HG03025 (cell line): ENCODE results near the gene MZT2B.
"Not testable (repeated sequence)": the region's sequence is repeated elsewhere in the genome, so short reads cannot be mapped to it uniquely, and the experiment has no call there.

Experiments used
- ATAC-seq: cut with Tn5 transposase; IDR thresholded peaks from one replicate; pipeline ENCODE4 v1.9.1; 2021; ENCODE audit warnings: mild to moderate bottlenecking, moderate library complexity; ENCODE audit not compliant: unreplicated experiment, low FRiP score

MZT2B gene

DNA sequence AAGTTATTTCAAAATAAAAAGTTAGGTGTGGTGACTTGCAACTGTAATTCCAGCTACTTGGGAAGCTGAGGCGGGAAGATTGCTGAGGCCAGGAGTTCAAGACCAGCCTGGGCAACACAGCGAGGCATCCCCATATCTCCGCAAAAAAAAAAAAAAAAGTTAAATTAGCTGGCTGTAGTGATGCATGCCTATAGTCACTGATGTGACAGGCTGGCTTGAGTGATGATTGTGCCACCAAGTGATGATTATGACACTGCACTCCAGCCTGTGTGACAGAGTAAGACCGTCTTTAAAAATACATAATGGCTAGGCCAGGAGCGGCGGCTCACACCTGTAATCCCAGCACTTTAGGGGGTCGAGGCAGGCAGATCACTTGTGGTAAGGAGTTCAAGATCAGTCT is 12.2 kb upstream of the MZT2B start:
- ATAC-seq: no peak

DNA sequence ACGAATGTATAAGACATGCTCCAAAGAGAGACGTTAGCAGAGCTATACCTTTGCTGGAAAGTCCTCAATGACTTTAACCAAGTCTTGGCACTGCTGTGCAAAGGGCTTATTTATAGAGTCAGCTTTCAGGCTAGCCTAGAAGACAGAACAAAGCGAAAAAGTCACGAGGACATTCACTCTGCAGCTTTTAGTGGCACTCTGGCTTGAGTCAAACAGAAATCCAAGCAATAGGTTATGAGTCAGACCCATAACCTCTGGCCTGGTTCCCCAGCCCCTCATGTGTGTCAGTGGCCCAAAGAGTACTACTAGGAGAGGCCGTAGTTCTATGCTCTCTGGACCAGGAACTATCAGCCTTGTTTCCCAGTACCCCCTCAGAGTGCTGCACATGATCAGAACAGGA is 7.2 kb upstream of the MZT2B start:
- ATAC-seq: peak; percentile 83

DNA sequence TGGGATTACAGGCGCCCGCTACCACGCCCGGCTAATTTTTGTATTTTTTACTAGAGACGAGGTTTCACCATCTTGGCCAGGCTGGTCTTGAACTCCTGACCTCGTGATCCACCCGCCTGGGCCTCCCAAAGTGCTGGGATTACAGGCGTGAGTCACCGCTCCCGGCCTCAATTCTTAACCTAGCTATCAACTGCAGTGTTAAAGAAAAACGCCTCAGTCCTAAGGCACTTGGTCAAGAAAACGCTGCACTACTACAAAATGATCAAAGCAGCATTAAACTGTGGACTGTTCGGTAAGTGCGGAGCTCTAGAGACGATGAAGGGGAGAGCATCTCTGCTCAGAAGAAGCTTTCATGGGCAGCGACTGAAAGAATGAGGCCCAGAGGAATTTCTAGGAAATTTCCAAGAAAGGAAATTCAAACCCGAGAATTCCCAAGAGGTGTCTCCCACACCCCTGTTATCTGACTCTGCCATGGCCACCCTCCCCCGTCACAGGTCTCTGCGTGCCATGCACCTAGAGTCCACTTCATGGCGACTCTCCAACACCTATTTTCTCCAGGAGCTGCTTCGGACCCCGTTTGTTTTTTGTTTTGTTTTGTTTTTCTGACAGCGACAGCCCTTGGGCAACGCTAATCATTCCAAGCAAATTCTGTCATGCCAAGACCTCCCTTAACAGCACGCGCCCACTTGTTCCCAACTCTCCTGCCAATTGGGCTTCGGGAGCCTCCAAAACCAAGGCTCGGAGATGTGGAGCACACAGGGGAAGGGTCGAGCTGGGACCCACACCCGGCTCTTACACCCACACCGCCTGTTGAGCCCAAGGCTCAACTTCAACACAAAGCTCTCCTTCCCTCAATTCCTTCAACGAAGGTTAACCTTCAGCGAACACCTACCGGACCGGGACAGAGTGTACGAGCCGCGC is 1.4 kb upstream of the MZT2B start:
- ATAC-seq: not testable (repeated sequence)

DNA sequence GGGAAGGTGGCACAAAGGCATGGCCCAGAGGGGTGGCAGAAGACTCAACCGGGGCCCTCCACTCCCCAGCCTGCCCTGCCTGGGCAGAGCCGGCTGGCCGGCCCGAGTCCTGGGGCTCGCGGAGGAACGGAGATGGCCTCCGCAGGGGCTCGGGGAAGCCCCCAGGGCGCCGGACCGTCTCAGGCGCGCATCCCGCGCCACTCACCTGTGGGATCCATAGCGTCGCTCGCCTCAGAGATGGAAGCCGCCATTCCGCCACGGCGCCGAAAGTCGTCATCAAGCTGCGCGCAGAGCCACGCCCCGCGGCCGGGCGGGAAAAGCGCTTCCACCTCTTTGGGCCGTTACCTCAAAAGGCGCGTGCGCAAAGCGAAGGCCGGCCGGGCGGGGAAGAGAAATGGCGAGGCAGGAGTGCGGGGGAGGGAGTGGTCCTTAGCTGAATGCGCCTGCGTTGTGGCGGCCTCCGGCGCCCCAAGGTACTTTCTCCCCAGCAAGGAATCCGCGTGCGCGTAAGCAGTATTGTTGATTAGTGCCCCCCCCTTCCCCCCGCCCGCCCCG is 660 bp upstream of the MZT2B start, which contains the start of gene SMPD4:
SMPD4 (minus strand) TSS at position 278 of the 555 bp plus-strand sequence. CDS start 5,010 bp downstream, outside the sequence.
- peak; percentile 62 for ATAC-seq

- not testable (repeated sequence) for ATAC-seq
These were observed 907 bp downstream of the MZT2B start for GRCh38 chr2:130182826-130183511.

GRCh38 chr2:130183512-130184373 is 1.7 kb downstream of the MZT2B start:
- no peak for ATAC-seq

- ATAC-seq: no peak
These were observed 3.4 kb downstream of the MZT2B start for GRCh38 chr2:130185436-130185835.

- ATAC-seq: no peak
These were observed 3.8 kb downstream of the MZT2B start for GRCh38 chr2:130185896-130186295.

GRCh38 chr2:130186391-130186790 is 4.3 kb downstream of the MZT2B start:
- no peak for ATAC-seq

DNA sequence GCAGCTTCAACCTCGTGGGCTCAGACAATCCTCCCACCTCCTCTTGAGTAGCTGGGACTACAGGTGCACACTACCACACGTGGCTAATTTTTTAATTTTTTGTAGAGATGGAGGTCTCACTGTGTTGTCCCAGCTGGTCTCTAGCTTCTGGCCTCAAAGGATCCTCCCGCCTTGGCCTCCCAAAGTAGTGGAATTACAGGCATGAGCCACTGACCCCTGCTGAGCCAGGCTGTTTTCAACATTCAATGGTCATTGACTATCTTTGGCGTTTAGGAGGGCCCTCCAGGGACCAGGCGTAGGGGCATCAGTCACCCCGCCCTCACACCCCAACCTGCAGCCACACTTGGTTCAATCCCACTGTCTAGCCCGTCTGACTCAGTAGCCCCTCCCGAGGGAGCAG is 5.2 kb downstream of the MZT2B start:
- no peak for ATAC-seq

DNA sequence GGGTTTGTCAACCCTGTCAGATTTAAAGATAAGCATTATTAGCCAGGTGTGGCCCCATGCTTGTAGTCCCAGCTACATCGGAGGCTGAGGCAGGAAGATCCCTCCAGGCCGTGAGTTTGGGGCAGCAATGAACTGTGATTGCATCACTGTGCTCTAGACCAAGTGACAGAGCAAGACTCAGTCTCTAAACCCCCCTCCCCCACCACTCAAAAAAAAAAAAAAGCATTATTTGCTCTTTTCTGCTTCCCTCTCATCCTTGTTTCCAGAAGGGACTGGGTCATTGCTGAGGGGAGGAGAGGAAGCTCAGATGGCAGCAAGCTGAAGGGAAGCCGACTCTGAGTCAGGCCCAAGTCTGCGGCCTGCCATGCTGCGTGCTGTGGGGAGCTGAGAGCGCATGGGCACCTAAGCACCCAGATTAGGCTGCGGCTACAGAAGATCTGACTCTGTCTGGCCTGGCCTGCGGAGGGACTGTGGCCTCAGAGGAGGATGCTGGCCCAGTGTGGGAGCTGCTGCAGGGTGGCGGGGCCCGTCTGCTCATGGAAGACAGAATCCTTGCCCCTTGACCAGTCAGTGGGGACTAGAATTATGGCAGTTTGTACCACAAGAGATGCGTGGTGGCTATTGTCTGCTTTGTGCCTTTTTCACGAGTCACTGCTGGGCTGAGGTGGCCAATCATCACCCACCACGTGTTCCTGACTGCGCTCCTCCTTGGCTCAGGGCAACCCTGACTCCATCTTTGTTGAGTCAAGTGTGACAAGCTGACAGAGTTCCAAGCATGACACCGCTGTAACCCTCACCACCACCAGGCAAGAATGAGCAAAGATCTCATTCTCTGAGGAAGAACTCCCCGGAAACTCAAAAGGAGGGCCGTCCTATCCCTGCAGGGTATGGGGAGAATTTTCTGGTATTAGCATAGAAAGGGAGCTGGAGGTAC is 6.1 kb downstream of the MZT2B start:
- ATAC-seq: not testable (repeated sequence)

DNA sequence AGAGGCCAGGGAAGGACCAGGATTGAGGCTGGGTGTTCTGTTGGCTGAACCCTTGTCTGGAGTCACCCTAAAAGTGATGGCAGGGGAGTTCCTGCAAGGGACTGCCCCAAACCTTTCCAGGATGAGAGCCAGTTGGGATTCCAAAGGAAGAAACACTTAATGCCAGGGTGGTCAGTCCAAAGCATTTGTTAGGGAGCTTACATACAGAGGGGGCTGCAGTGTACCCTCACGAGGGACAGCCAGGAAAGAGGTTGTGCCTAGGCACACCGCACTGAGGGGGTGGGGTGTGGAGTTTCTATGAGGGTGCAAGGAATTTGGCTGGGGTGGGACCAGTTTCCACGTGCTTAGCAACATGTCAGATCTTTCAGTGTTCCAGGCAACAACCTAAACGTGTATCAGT is 6.9 kb downstream of the MZT2B start:
- not testable (repeated sequence) for ATAC-seq

DNA sequence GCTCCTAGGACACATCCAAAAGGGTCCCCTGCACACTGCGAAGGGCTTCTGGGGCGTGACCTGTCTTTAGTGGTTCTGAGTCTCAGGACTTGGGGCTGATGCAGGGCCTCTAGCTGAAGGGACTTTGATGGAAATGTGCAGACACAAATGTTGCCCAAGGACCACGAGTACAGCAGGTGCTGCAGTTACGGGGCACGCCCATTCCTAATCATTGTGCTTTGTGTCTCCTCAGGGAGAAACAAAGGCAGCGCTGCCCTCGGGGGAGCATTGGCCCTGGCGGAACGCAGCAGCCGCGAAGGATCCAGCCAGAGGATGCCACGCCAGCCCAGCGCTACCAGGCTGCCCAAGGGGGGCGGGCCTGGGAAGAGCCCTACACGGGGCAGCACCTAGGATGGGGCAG is 8.2 kb downstream of the MZT2B start:
- no peak for ATAC-seq

DNA sequence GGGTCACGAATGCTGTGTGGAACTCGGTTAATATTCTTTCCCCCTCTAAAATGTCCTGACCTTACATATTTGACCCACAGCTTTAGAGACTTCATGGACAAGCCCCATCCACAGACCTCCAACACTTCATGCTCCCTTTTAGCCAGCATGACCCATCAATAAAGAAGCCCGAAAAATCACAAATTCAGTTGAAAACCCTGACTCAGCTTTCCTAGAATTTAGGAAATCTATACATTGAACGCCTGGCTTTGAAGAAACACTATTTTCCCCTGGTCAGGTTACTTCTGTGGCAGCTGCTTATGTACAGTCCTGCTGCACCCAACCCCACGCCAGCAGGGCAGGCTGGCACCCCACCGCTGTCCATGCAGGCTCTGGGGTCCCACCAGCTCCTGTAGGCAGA is 9.3 kb downstream of the MZT2B start:
- ATAC-seq: not testable (repeated sequence)

DNA sequence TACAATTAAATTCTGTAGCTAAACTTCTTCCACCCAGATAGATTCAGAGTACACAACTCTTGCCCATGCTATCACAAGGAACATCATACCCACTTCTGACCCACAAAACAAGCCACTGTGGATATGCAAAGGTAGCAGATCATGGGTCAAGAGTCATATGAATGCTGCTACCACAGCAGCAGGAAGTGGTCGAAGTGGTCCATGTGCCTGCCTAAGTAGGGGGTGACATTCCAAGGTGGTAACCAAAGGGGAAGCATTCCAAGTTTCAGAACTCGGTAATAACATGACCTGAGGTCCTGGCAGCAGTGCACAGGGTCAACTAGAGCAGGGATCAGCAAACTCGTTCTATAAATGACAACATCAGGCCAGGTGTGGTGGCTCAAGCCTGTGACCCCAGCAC is 10.4 kb downstream of the MZT2B start:
- ATAC-seq: not testable (repeated sequence)

DNA sequence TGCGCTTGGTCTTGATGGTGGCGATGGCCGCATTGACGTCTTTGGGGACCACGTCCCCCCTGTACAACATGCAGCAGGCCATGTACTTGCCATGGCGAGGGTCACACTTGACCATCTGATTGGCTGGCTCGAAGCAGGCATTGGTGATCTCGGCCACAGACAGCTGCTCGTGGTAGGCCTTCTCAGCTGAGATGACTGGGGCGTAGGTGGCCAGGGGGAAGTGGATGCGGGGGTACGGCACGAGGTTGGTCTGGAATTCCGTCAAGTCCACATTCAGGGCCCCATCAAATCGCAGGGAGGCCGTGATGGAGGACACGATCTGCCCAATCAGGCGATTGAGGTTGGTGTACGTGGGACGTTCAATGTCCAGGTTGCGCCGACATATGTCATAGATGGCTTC is 11.8 kb downstream of the MZT2B start:
- ATAC-seq: not testable (repeated sequence)

- ATAC-seq: not testable (repeated sequence)
These were observed 13.1 kb downstream of the MZT2B start for GRCh38 chr2:130195089-130195635.

GRCh38 chr2:130196052-130196451 is 14.0 kb downstream of the MZT2B start:
- ATAC-seq: not testable (repeated sequence)

DNA sequence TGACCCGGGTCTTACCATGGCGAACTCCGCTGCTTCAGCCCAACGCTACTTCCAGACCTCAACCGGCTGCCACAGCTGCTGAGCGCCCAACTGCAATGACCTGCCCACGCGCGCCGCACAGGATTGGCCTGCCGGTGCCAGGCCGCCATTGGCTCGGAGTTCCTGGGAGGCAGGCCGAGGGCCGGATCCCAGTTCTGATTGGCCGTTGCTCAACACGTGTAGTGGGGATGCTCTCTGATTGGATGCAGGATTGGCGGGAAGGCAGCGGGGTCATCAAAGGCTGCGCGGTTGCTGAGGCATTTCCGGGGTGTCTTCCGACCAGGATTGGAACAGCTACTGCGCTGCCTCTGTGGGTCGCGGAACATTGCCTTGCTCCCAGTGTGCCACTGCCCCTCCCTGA is 16.3 kb downstream of the MZT2B start, which contains the start of gene TUBA3E:
TUBA3E (minus strand) TSS at position 97 of the 400 bp plus-strand sequence; CDS start at position 18, 79 bp downstream.
- no peak for ATAC-seq
